Caco-2 (cell line): ENCODE measurements around the gene KDM6A. TPM values are rescaled to one million over a fixed set of nuclear protein-coding genes. Genes with fewer than 3 reads are reported as not detected.

ENCODE experiments used
- BruUV-seq: library from RNA; stranded (reverse); fragments of 400-500 nt; replicated peaks from 2 replicates; lab custom pipeline; 2021; lab: Mats Ljungman, UMichigan
- CTCF ChIA-PET: fragments of 300-600 bp; sonication (Branson Sonifier 250); formaldehyde crosslinking; loops from one replicate; lab custom pipeline; 2022; ENCODE audit warnings: antibody characterized with exemption; lab: Charles Lee
- POLR2A ChIA-PET: fragments of 300-600 bp; sonication (Branson Sonifier 250); formaldehyde crosslinking; loops from one replicate; lab custom pipeline; 2022; ENCODE audit warnings: antibody characterized with exemption; lab: Charles Lee
- DNase-seq, 2 experiments: peaks; one replicate each; pipeline versions ENCODE4 v3.0.0 to v3.0.0-alpha.2; 2020 to 2022
- H3K27me3 ChIP-seq: replicated peaks from 2 replicates; pipeline ENCODE4 v1.6.0; 2011; ENCODE audit warnings: low read length; ENCODE audit not compliant: control insufficient read depth, insufficient read depth
- H3K36me3 ChIP-seq: 2 replicates; pipeline ENCODE4 v1.5.1; 2011; ENCODE audit warnings: low read length; ENCODE audit not compliant: control insufficient read depth, insufficient read depth
- H3K4me1 ChIP-seq: fragments of 250-450 bp; sonication (Bioruptor Pico); 2 replicates; pipeline ENCODE4 v1.5.1; 2020; ENCODE audit warnings: mild to moderate bottlenecking
- H3K4me3 ChIP-seq: 2 replicates; pipeline ENCODE4 v1.5.1; 2011; ENCODE audit warnings: low read depth, mild to moderate bottlenecking, control low read depth, low read length
- H3K9me3 ChIP-seq: fragments of 250-450 bp; sonication (Bioruptor Pico); 2 replicates; pipeline ENCODE4 v1.5.1; 2020; ENCODE audit warnings: mild to moderate bottlenecking, moderate library complexity
- H3K27ac Mint-ChIP-seq: one replicate; pipeline ENCODE4 v1.8.0; 2022; ENCODE audit warnings: mixed read lengths; ENCODE audit not compliant: unreplicated experiment
- H3K27me3 Mint-ChIP-seq: one replicate; pipeline ENCODE4 v1.8.0; 2022; ENCODE audit warnings: mixed read lengths; ENCODE audit not compliant: insufficient read depth, unreplicated experiment
- H3K36me3 Mint-ChIP-seq: one replicate; pipeline ENCODE4 v1.8.0; 2022; ENCODE audit warnings: mild to moderate bottlenecking, mixed read lengths; ENCODE audit not compliant: insufficient read depth, unreplicated experiment
- H3K4me1 Mint-ChIP-seq: one replicate; pipeline ENCODE4 v1.8.0; 2022; ENCODE audit warnings: low read depth, mixed read lengths; ENCODE audit not compliant: unreplicated experiment
- H3K4me3 Mint-ChIP-seq: one replicate; pipeline ENCODE4 v1.8.0; 2022; ENCODE audit warnings: mild to moderate bottlenecking, moderate library complexity, mixed read lengths; ENCODE audit not compliant: unreplicated experiment
- H3K9me3 Mint-ChIP-seq: one replicate; pipeline ENCODE4 v1.8.0; 2022; ENCODE audit warnings: mixed read lengths; ENCODE audit not compliant: unreplicated experiment
- CTCF ChIP-seq, 2 experiments: fragments of 200-600 bp in 1 of 2; IDR thresholded peaks; 1 replicate in 1 of 2; 2 replicates in 1 of 2; pipeline versions ENCODE4 v1.5.1 to v1.8.0; 2011 to 2022; ENCODE audit warnings: antibody characterized with exemption in 1 of 2, control low read depth in 1 of 2, inconsistent platforms in 1 of 2, low read depth in 1 of 2, low read length in 1 of 2, mild to moderate bottlenecking in 1 of 2, moderate library complexity in 1 of 2; ENCODE audit not compliant: insufficient read depth in 1 of 2, severe bottlenecking in 1 of 2, unreplicated experiment in 1 of 2
- intact Hi-C: fragments of 100-400 bp; cut with micrococcal nuclease; formaldehyde crosslinking; loops from one replicate; pipeline ENCODE4 v1.10.0; 2022; ENCODE audit not compliant: unreplicated experiment
- total RNA-seq: library from RNA; stranded (reverse); gene quantifications from 2 replicates; pipeline ENCODE4 v1.2.3, GENCODE V29; 2022

KDM6A gene
- total RNA-seq, 1 experiment from 2014 or later: 34.2 TPM

DNA sequence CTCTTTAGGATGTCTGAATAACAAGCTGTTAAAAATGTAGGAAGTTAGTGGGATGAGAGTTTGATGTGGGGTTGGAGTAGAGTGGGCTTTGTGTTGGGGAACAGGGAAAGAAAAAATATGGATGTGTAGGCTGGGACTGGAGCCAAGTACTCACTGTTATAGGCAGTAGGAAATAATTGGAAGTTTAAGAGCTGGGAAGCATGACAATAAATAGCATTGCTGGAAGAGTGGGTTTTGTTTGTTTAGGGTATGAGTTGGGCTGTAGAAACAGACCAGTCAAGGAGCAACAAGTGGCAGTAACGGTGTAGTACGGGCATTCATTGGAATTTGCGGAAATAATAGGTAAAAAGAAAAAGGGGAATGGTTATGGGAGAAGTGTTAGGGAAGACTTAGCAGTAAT lies 81.6 kb downstream of the KDM6A start:
- Mint-ChIP-seq H3K4me3 (peak overlapping the region; percentile 23), H3K27me3 (no peaks in the 10 kb centered on the region), H3K27ac (peak overlapping the region; percentile 34), H3K9me3 (no peaks in the 10 kb centered on the region), H3K4me1 (peaks cover 30% of the 10 kb centered on the region), H3K36me3 (peaks cover 21% of the 10 kb centered on the region)
- ChIA-PET CTCF (no interaction called here), POLR2A (no interaction called here)
- intact Hi-C loops: loop anchor here (10.0 kb wide), 1 partner anchor 80 kb away; the partner anchor contains the start of gene KDM6A
- DNase-seq: no peak
- BruUV-seq: no TSS peak
- no peak overlapping the region for H3K4me3 ChIP-seq
- no peaks in the 10 kb centered on the region for H3K9me3 ChIP-seq
- no peaks in the 10 kb centered on the region for H3K27me3 ChIP-seq
- H3K4me1 ChIP-seq: peaks cover 13% of the 10 kb centered on the region; the same call in 1 of the 2 replicates
- no peak for TF ChIP-seq CTCF (IDR thresholded peaks at IDR 0.05; ENCODE audit: insufficient read depth in 1 of 2, low read depth in 1 of 2, low read length in 1 of 2, severe bottlenecking in 1 of 2, unreplicated experiment in 1 of 2)
- H3K36me3 ChIP-seq: no peaks in the 10 kb centered on the region

- no peak for DNase-seq
- H3K27me3 Mint-ChIP-seq: no peaks in the 10 kb centered on the region
- Histone ChIP-seq H3K4me3 (no peak overlapping the region), H3K4me1 (peaks cover 13% of the 10 kb centered on the region; the same call in 1 of the 2 replicates), H3K36me3 (no peaks in the 10 kb centered on the region), H3K9me3 (no peaks in the 10 kb centered on the region), H3K27me3 (no peaks in the 10 kb centered on the region)
- POLR2A ChIA-PET: no interaction called here
- TF ChIP-seq CTCF (IDR thresholded peaks at IDR 0.05; ENCODE audit: insufficient read depth in 1 of 2, low read depth in 1 of 2, low read length in 1 of 2, severe bottlenecking in 1 of 2, unreplicated experiment in 1 of 2): no peak
- no peak overlapping the region for H3K4me3 Mint-ChIP-seq
- no peak overlapping the region for H3K27ac Mint-ChIP-seq
- no peaks in the 10 kb centered on the region for H3K9me3 Mint-ChIP-seq
- no TSS peak for BruUV-seq
- peaks cover 27% of the 10 kb centered on the region for H3K36me3 Mint-ChIP-seq
- CTCF ChIA-PET: no interaction called here
- peaks cover 21% of the 10 kb centered on the region for H3K4me1 Mint-ChIP-seq
- intact Hi-C loops: loop anchor here (10.0 kb wide), 1 partner anchor 83 kb away; the partner anchor contains the start of gene KDM6A
Measured at GRCh38 chrX:44957848-44958247, 84.9 kb downstream of the KDM6A start.

- Histone ChIP-seq H3K4me3 (no peak overlapping the region), H3K4me1 (peaks cover 13% of the 10 kb centered on the region; the same call in 1 of the 2 replicates), H3K9me3 (no peaks in the 10 kb centered on the region), H3K27me3 (no peaks in the 10 kb centered on the region), H3K36me3 (no peaks in the 10 kb centered on the region)
- ChIA-PET CTCF (no interaction called here), POLR2A (no interaction called here)
- Mint-ChIP-seq H3K27me3 (no peaks in the 10 kb centered on the region), H3K4me3 (no peak overlapping the region), H3K36me3 (peaks cover 29% of the 10 kb centered on the region), H3K27ac (no peak overlapping the region), H3K9me3 (no peaks in the 10 kb centered on the region), H3K4me1 (peaks cover 21% of the 10 kb centered on the region)
- DNase-seq: no peak
- intact Hi-C loops: loop anchor here (10.0 kb wide), 1 partner anchor 84 kb away; the partner anchor contains the start of gene KDM6A
- no TSS peak for BruUV-seq
- TF ChIP-seq CTCF (IDR thresholded peaks at IDR 0.05; ENCODE audit: insufficient read depth in 1 of 2, low read depth in 1 of 2, low read length in 1 of 2, severe bottlenecking in 1 of 2, unreplicated experiment in 1 of 2): no peak
Measured at GRCh38 chrX:44958480-44958879, 85.5 kb downstream of the KDM6A start.
